ENCODE data around the gene UTS2R. TPM values are rescaled to one million over a fixed set of nuclear protein-coding genes. Genes with fewer than 3 reads are reported as not detected.

UTS2R gene
- total RNA-seq, 1 donor from 2014 or later = not detected

GRCh38 chr17:82361885-82362633, 9.5 kb upstream of the UTS2R start:
- H3K4me1 ChIP-seq = no peaks in the 10 kb centered on the region
- intact Hi-C loops (cut with DNase I) = no loop called here
- DNase-seq = no peak
- H3K27ac ChIP-seq = no peak overlapping the region
- no peak for TF ChIP-seq CTCF (IDR thresholded peaks at IDR 0.05)
- ATAC-seq = peak in 1 of 2 donors; percentile 27
- no peak overlapping the region for H3K4me3 ChIP-seq
- H3K9me3 ChIP-seq = no peaks in the 10 kb centered on the region
- H3K36me3 ChIP-seq = no peaks in the 10 kb centered on the region
- H3K27me3 ChIP-seq (ENCODE audit: low read depth) = peaks cover 15% of the 10 kb centered on the region

GRCh38 chr17:82365606-82366295, 5.8 kb upstream of the UTS2R start:
- Histone ChIP-seq H3K36me3 (no peaks in the 10 kb centered on the region), H3K27me3 (ENCODE audit: low read depth) (peaks cover 16% of the 10 kb centered on the region), H3K9me3 (no peaks in the 10 kb centered on the region), H3K4me1 (peaks cover 10% of the 10 kb centered on the region), H3K4me3 (no peak overlapping the region), H3K27ac (no peak overlapping the region)
- ATAC-seq (no peak), DNase-seq (no peak)
- intact Hi-C loops (cut with DNase I) = no loop called here
- no peak for TF ChIP-seq CTCF (IDR thresholded peaks at IDR 0.05)

- no peak for ATAC-seq
- no peak overlapping the region for H3K27ac ChIP-seq
- peak; percentile 20 for DNase-seq
- no peaks in the 10 kb centered on the region for H3K36me3 ChIP-seq
- peaks cover 26% of the 10 kb centered on the region for H3K27me3 ChIP-seq (ENCODE audit: low read depth)
- TF ChIP-seq CTCF (IDR thresholded peaks at IDR 0.05) = no peak
- peaks cover 18% of the 10 kb centered on the region for H3K4me1 ChIP-seq
- H3K9me3 ChIP-seq = no peaks in the 10 kb centered on the region
- no peak overlapping the region for H3K4me3 ChIP-seq
- intact Hi-C loops (cut with DNase I) = no loop called here
These were observed 4.8 kb upstream of the UTS2R start for GRCh38 chr17:82366749-82367148.

GRCh38 chr17:82367724-82368524, 3.6 kb upstream of the UTS2R start:
- H3K9me3 ChIP-seq = no peaks in the 10 kb centered on the region
- TF ChIP-seq CTCF (IDR thresholded peaks at IDR 0.05) = no peak
- peaks cover 38% of the 10 kb centered on the region for H3K27me3 ChIP-seq (ENCODE audit: low read depth)
- H3K27ac ChIP-seq = no peak overlapping the region
- intact Hi-C loops (cut with DNase I) = no loop called here
- DNase-seq = no peak
- H3K4me3 ChIP-seq = no peak overlapping the region
- peaks cover 28% of the 10 kb centered on the region for H3K4me1 ChIP-seq
- ATAC-seq = no peak
- no peaks in the 10 kb centered on the region for H3K36me3 ChIP-seq

- Histone ChIP-seq H3K4me3 (no peak overlapping the region), H3K27ac (no peak overlapping the region), H3K27me3 (ENCODE audit: low read depth) (peaks cover 51% of the 10 kb centered on the region), H3K36me3 (no peaks in the 10 kb centered on the region), H3K9me3 (no peaks in the 10 kb centered on the region), H3K4me1 (peaks cover 28% of the 10 kb centered on the region)
- no peak for ATAC-seq
- DNase-seq = no peak
- intact Hi-C loops (cut with DNase I) = no loop called here
- no peak for TF ChIP-seq CTCF (IDR thresholded peaks at IDR 0.05)
These were observed 2.4 kb upstream of the UTS2R start for GRCh38 chr17:82369211-82369610.
